ENCODE results near the gene IL1RAPL1.

GRCh38 chrX:29297171-29297800 is 710.0 kb downstream of the IL1RAPL1 start:
- TF ChIP-seq, protein P1, sequence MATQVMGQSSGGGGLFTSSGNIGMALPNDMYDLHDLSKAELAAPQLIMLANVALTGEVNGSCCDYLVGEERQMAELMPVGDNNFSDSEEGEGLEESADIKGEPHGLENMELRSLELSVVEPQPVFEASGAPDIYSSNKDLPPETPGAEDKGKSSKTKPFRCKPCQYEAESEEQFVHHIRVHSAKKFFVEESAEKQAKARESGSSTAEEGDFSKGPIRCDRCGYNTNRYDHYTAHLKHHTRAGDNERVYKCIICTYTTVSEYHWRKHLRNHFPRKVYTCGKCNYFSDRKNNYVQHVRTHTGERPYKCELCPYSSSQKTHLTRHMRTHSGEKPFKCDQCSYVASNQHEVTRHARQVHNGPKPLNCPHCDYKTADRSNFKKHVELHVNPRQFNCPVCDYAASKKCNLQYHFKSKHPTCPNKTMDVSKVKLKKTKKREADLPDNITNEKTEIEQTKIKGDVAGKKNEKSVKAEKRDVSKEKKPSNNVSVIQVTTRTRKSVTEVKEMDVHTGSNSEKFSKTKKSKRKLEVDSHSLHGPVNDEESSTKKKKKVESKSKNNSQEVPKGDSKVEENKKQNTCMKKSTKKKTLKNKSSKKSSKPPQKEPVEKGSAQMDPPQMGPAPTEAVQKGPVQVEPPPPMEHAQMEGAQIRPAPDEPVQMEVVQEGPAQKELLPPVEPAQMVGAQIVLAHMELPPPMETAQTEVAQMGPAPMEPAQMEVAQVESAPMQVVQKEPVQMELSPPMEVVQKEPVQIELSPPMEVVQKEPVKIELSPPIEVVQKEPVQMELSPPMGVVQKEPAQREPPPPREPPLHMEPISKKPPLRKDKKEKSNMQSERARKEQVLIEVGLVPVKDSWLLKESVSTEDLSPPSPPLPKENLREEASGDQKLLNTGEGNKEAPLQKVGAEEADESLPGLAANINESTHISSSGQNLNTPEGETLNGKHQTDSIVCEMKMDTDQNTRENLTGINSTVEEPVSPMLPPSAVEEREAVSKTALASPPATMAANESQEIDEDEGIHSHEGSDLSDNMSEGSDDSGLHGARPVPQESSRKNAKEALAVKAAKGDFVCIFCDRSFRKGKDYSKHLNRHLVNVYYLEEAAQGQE (IDR thresholded peaks at IDR 0.05; ENCODE audit: unreplicated experiment): no peak
- TF ChIP-seq CTCF (conservative IDR thresholded peaks at IDR 0.05; ENCODE audit: low read depth in 2 of 2) (no peak), POLR2AphosphoS5 (IDR thresholded peaks at IDR 0.05; ENCODE audit: low read depth) (no peak), CREB1 (CRISPR knock-in tag; IDR thresholded peaks at IDR 0.05; ENCODE audit: low read depth) (no peak), STAT1 (IDR thresholded peaks at IDR 0.05; ENCODE audit: unreplicated experiment) (no peak), EZH2 (IDR thresholded peaks at IDR 0.05; ENCODE audit: low read depth, unreplicated experiment) (no peak), JUNB (IDR thresholded peaks at IDR 0.05; ENCODE audit: unreplicated experiment) (no peak)
- TF ChIP-seq, protein P2, sequence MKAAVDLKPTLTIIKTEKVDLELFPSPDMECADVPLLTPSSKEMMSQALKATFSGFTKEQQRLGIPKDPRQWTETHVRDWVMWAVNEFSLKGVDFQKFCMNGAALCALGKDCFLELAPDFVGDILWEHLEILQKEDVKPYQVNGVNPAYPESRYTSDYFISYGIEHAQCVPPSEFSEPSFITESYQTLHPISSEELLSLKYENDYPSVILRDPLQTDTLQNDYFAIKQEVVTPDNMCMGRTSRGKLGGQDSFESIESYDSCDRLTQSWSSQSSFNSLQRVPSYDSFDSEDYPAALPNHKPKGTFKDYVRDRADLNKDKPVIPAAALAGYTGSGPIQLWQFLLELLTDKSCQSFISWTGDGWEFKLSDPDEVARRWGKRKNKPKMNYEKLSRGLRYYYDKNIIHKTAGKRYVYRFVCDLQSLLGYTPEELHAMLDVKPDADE (IDR thresholded peaks at IDR 0.05): no peak

All from GM23338 (cell line).